C4-2B (cell line): ENCODE data around the gene STC2.

Experiments
- ZFX ChIP-seq: fragments of 450-650 bp; IDR thresholded peaks from 2 replicates; pipeline ENCODE4 v1.6.1; 2017
- TF ChIP-seq, protein P1 (sequence below): fragments of 450-650 bp; conservative IDR thresholded peaks from 2 replicates; pipeline ENCODE4 v1.5.1; 2017; ENCODE audit warnings: mild to moderate bottlenecking

- TF ChIP-seq, protein P1, sequence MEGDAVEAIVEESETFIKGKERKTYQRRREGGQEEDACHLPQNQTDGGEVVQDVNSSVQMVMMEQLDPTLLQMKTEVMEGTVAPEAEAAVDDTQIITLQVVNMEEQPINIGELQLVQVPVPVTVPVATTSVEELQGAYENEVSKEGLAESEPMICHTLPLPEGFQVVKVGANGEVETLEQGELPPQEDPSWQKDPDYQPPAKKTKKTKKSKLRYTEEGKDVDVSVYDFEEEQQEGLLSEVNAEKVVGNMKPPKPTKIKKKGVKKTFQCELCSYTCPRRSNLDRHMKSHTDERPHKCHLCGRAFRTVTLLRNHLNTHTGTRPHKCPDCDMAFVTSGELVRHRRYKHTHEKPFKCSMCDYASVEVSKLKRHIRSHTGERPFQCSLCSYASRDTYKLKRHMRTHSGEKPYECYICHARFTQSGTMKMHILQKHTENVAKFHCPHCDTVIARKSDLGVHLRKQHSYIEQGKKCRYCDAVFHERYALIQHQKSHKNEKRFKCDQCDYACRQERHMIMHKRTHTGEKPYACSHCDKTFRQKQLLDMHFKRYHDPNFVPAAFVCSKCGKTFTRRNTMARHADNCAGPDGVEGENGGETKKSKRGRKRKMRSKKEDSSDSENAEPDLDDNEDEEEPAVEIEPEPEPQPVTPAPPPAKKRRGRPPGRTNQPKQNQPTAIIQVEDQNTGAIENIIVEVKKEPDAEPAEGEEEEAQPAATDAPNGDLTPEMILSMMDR, result no peak
- TF ChIP-seq ZFX, result no peak
These were observed 62.8 kb downstream of the STC2 start for GRCh38 chr5:173265433-173265832.
